GM18519 (cell line): ENCODE results near the gene ORC3.

Experiments
- ATAC-seq: cut with Tn5 transposase; IDR thresholded peaks from one replicate; pipeline ENCODE4 v1.9.1; 2021; ENCODE audit warnings: mild to moderate bottlenecking, moderate library complexity; ENCODE audit not compliant: unreplicated experiment, low FRiP score

The ORC3 gene

DNA sequence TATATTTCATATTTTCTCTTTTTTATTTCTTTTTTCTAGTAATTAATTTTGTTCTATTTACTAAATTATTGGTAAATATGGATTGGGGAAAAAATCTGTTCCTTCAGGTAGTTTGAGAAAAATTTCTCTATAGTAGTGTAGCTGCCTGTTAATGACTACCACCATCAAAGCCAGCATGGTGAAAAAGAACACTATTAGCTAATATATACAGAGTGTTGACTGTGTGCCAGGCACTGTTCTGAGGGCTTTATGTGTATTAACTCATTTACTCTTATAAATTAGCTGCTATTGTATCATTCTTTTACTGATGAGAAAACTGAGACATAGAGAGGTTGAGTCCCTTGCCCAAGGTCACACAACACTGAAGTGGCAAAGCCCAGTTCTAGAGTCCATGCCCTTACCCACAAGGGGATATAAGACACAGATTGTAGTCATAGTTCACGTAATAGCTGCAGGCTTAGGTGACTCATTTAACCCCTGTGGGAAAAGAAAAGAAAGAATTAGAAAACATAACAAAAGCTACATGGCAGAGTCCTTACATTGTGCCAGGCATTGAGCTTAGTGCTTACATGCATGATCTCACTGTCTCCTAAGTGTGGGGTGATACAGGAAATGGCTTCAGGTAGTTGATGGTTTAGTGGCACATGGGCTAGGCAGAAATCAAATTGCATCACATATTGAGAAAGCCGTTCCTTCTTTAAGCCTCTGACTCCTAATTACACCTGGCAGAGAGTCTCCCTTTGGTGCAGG is 124.3 kb downstream of the ORC3 start:
- ATAC-seq, result peak; percentile 50
